Measurements from ENCODE around the gene GPR63.

GPR63 gene

DNA sequence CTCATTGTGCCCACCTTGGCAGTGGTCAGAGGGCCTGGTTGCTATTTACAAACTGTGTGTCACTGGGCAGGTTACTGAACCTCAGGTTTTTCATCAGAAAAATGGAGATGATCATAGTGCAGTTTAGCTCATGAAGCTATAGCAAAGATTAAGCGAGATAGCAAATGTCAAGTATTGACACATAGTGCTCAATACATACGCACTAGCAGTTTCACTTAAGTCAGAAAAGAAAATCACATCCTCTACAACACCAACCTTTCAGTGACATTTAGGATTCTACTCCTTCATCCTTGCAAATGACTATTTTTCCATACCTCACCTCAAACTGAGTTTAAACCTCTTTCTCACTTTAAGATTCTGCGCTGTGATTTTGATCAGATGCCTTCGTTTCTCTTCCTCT is 16.2 kb downstream of the GPR63 start:
- no peak for DNase-seq (ENCODE audit: low spot score)

DNA sequence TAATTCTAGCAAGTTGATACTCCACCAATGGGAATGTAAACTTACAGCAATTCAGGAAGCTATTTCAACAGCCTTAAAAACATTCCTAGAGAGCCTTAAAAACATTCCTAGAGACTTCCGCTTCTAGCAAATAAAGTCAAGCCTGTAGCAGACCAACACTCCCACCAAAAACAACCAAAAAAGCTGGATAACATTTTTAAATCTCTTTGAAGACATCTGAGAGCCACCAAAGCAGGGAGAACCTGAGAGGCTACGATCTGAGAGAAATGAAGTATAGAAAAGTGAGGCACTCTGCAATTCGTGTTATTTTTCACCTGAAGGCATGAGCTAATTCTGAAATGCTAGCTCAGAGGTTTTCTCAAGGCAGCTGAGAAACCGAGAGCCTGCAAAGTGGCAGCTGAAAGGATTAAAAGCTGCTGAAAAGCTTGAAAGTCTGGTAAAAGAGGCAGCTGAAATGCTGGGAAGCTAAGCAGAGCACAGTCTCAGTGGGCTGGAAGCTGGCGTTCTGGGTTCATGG is 20.9 kb downstream of the GPR63 start:
- no peak for DNase-seq (ENCODE audit: low spot score)

DNA sequence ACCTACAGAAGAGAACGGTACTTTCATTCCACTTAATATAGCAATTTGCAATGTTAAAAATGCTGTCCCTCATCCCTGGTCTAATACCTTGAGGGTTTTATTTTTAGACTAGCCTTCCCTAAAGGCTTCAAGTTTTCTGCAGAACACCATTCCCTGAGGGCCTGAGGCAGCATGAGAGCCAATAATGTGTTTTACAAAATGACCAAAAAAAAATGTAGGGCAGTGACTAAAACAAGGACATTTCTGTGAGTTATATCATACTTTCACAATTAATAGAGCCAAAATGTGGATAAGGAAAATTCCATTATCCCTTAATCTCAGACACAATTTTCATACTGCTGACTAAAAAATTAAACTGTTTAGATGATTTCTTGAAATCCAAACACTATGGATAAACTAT is 22.7 kb downstream of the GPR63 start:
- no peak for DNase-seq (ENCODE audit: low spot score)

DNA sequence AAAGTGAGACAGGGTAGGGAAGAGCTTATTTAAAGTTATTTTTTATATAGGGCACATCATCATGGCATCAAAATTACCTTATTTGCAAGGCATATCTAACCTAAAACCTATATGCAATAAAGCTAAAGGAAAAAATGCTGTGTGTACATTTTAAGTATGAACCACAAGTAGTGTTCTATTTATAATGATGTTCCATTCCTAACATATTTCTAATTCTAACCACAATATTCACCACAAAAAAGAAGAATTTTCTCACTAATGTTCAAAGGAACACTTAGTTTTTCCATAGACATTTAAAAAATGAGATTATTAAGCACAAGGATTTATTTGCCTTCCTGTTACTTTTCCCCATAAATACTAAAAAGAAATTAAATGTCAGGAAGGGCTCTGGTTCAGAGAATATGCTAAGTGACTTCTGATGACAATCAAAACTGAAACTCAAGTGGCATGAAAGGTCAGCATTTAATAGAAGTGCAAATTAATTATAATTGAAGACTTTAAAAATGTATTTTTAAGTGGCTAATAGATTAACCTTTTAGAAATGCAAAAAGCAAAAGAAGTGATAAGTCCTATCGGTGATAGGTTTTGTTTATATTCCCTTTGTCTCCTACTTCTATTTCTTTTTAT is 25.1 kb downstream of the GPR63 start:
- DNase-seq (ENCODE audit: low spot score): peak; percentile 8

DNA sequence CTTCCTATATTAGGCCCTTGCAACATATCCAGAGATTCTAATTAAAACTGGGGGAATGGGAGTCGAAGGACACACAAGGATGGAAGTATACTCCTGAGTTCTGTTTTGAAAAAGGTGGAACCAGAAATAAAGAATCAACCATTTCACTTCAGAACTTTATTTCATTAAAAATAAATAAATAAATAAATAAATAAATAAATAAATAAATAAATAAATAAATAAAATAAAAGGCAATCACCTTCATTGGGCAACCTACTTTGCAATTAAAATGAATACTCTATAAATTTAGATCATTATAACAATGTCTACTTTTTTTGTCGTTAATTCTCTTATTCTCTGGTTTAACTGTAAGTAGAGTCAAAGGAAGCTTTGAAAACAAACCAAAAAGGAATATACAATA is 25.6 kb downstream of the GPR63 start:
- no peak for DNase-seq (ENCODE audit: low spot score)

DNA sequence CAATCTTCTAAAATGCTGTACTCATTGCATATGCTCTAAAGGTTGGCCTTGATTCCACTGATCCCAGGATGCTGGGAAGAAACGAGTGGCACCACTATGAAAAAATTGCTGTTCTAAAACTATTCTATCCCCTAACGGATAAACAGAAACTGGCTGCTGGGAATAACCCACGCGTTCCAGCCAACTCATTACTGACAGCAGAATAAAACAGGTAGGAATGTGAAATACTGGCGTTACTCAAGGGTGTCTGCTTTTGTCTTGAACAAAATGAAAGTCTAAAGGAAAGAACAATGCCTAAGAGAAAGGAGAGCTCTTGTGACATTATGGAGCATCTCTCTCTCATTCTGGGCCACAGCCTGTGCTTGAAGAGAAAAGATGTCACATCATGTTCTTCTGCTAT is 26.1 kb downstream of the GPR63 start:
- no peak for DNase-seq (ENCODE audit: low spot score)

DNA sequence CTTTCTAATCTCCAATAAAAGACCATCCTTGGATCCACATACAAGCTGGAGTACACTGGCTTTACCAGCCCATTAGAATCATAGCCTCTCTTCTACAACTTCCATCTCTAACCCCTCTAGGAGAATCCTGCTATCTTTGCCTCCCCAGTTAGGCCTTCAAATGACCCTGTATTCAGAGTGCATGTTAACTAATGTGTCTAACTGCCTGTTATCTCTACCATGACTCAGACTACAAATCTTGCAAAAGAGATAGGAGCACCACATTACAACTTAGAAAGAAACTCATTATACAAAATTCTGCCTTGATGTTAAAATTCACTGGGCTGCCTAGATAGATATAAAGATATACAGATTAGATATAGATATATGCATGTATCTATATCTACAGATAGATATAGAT is 28.2 kb downstream of the GPR63 start:
- DNase-seq (ENCODE audit: low spot score): no peak

DNA sequence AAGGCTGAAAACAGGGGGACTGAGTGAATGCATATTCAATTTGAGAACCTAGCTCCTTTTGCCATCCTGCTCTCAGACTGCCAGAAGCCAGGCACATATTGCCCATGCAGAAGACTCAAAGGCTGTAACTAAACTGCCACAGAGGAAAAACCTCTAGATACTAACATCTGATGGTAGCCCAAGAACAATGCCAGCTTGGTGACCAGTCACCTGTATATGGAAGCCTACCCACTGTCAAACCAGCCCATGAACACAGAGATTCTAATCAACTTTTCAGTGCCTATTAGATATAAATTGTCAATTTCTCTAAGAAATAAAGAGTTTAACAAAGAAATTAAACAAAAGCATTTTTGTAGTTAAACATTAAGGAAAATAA is 34.2 kb downstream of the GPR63 start:
- no peak for DNase-seq (ENCODE audit: low spot score)

DNA sequence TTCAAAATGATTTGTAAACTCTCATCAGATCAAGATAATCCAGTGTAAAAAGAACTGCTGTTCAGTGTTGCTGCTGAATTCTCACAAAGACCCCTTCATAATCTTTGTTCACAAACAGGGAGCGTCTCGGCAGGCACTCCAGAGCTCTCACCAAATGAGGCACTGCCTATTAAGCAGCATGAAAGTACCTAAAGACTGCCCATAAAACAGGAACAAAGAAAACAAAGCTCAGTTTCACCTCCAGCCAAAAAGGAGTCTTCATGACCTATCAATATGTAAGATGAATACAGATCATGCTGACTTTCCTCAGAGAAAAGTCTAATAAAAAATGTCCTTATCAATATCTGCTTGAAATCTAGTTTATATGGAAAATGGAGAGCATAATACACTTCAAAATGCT is 41.8 kb downstream of the GPR63 start:
- no peak for DNase-seq (ENCODE audit: low spot score)

DNA sequence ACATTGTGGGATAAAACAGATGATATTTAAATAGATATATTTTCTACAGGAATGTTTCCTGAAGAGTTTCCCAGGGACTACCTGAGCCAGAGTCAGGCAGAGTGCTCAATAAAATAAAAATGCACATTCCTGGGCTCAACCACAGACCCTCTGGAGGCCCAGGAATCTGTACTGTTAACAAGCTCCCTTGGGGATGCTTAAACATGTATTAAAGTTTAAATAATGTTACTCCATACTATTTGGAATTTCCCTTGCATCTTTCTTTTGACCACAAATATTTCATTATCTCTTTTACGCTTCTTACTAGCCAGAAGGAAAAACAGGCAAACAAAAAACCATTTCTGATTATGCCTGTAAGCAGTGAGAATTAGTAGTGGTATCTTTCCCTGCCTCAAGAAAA is 42.3 kb downstream of the GPR63 start:
- DNase-seq (ENCODE audit: low spot score): no peak

DNA sequence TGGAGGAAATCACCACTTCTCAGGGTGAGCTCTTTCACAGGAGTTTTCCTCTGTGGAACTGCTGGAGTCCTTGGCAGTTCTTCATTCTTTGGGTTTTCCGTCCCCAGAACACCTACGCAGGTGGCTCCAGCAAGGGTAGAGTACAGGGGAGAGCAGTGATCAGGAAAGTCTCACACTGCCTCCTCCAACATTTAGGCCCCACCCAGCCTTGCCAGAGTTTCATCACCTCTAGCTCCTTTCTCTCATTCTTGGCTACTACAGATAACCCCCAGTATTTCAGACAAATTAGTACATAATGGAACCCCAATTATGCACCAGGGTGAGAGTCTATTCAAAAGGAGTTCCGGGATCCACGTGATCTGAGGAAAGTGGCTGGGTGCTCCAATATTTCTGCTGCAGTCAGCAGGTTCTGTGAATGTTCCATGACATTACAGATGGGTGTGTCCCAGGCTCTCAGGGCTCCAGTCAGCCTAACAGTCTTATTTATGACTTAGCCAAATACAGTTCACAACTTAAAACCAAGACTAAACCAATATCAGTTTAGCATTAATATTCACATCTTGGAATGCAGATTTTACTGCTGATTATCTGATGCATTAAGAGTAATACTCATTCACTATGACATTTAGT is 44.6 kb downstream of the GPR63 start:
- DNase-seq (ENCODE audit: low spot score): no peak

DNA sequence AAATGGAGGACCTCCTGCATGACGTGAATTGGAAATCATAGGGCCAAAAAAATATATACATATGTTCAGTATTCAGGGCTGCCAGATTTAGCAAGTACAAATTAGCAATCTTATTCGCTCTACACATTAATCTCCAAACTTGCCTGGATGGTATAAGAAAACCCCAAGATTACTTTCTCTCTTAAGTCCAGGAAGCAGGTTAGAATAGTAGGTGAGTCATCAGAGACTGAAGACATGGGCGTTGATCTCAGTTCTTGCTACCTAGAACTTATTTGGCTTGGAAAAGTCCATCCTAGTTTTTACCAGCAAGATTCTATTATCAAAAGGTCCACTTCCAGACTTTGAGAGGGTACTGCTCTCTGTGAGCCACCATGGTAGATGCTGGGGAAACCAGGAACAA is 47.4 kb downstream of the GPR63 start:
- no peak for DNase-seq (ENCODE audit: low spot score)

DNA sequence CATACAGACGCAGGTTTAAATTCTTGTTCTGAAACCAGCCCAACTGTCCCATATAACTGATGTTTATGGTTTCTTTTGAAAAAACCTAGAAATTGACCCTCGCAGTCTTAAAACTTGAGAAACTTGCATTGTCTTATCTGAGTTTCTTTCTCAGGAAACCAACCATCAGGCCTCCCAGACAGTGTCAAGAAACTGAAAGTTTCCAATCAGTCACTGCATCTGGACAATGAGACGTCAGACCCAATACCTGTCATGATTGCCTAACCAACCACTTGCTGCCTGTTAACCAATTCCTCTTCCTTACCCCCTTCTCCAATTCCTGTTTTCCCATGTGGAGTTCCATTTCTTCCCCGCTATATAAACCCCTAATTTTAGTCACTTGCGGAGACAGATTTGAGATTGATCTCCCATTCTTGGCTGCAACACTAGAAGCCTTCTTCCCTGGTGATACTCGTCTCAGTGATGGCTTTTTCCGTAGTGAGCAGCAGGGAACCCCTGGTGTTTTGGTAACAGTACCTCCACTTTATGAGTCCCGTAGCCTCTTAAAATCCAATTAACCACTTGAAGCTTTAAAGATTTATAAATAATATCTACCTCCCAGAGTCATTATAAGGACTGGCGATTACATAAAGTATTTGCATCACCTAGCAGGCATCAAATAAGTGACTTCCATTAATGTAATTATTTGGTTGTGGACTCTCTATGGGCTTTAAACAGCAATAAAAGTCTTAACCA is 49.3 kb downstream of the GPR63 start:
- DNase-seq (ENCODE audit: low spot score): no peak

DNA sequence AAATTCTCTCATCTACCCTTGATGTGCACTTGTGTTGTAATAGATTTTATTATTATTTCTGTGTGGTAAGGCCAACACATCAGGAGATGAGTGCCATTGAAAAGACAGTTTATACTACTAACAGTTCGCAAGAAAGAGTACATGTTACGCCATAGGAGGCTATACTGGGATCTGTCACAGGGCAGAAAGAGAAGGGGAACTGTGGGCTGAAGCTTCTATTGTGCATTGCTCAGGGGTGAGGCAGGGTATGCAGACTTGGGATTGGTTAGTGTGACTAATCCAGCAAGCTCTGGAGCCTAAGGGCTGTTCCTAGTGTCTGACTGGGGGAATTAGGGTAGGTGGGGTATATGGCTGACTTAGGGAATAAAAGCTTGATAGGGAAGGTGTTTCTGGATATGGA is 50.9 kb downstream of the GPR63 start:
- DNase-seq (ENCODE audit: low spot score): no peak

DNA sequence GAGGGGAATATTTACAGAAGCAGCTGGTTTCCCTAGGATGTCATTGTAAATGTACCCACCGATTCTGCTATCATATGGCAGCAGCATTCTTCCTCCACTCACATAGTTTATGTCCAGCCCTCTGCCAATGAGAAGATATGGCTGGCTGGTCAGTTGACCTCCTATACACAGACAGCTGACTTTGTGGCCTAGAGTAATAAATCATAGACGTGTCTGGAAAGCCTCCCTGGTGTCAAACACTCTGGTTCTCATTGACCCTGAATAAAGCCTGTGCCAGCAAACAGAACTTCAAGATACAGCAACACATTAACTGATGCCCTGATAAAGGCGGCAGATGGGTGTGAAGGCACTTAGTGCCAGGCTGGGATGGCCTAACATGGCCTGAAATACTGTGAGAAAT is 52.6 kb downstream of the GPR63 start:
- DNase-seq (ENCODE audit: low spot score): no peak

DNA sequence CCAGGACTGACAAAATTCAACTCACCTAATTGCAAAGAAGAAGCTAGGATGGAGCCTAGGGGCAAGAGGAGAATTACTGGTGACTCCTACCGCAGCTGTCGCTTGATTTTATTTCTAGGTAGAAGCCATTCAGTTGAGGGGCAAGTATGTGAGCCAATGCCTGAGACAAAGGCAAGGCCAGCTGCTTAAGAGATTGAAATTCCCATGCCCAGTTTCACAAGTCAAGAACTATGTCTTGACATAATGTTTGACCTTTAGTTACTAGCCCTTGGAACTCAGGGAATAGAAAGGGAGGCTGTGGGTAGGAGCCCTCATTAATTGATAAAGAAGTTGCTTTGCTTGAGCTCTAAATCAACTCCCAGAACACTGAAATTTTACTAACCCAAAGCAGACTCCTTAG is 54.0 kb downstream of the GPR63 start:
- DNase-seq (ENCODE audit: low spot score): no peak

DNA sequence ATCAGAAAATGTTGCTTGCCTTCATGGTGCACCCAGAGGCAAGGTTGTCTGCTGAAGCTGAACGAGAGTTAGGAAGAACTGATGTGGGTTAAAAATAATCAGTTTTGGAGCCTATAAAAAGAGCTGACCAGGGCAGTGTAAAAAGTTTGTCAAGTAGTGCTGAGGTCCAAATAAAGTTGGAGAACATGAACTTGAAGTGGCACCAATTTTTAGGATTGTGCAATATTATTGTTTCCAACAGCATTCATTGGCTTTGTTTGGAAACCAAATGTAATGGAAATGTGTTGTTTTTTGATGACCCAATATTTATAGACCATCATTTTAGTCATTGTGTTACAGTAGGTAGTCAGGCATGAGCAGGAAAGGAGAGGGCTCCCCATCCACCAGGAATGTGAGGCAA is 55.7 kb downstream of the GPR63 start:
- no peak for DNase-seq (ENCODE audit: low spot score)

DNA sequence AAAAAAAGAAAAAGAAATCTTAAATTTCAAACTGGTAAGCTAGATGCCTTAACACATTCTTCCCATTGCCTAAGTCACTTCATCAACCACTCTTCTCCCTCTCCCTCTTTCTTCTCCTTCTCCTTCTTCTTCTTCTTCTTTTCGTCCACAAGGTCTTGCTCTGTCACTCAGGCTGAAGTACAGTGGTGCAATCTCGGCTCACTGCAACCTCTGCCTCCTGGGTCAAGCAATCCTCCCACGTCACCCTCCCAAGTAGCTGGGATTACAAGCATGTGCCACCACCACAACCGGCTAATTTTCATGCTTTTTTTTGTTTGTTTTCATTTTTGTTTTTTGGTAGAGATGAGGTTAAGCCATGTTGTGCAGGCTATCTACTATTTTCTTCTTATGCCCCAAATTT is 60.2 kb downstream of the GPR63 start:
- DNase-seq (ENCODE audit: low spot score): no peak

DNA sequence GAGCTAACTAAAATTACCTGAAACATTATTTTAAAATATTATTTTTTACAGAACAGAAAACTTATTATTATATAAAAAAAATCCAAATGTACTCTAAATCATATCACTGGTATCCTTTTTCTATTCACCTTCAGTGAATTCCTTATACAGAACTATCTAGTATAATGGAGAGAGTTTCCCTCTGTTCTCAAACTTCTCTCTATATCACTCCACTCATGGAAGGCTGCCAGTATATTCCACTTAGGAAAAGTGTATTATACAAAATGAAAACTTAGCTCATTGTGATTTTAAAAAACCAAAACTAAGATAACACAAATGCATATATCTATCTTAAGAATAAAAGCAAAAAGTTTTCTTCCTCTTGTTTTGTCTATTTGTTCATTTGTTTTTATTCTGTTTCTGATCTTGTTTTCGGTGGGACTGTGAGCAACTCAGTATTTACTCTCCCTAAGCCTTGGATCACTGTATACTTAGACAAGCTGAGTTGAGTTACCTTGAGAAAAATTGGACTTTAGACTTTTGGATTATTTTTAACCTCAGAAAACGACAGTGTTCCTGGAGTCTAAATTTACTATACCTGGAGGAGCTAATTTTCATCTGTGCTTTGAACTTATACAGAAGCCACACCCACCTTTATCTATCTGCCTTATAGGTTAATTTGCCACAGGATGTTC is 61.4 kb downstream of the GPR63 start:
- no peak for DNase-seq (ENCODE audit: low spot score)

DNA sequence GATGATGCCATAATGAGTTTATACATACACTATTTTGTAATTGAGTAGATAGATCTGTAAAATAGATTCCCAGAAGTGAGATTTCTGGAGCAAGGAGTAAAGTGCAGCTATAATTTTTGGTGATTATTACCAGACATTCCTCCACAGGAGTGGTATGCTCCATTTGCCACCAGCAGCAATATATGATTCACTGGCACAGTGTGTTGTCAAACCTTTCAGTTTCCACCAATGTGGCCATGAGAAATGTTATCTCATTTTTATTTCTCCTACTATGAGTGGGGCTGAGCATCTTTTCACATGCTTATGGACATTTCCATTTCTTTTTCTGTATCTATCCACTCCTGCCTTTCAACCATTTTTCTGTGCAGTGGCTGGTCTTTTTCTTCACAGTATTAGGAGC is 70.5 kb downstream of the GPR63 start:
- DNase-seq (ENCODE audit: low spot score): no peak

DNA sequence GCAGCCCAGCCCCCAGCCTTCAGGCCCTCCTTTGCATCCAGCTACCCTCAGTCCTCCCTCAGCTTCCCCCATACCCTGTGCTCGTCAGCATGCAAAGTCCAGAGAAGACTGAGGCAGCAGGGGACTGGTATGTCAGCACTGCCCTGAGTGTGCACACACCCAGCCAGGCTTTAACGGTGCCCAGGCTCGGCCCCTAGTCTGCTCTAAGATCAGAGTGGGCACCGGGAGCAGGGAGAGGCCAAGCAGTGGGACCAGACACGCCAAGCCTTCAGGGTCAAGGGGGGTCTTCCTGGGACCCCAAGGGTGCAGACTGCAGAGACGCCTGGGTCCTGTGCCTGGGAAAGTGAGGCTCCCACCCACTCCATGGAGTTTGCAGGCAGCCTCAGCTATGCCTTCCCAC is 74.7 kb downstream of the GPR63 start:
- DNase-seq (ENCODE audit: low spot score): no peak

DNA sequence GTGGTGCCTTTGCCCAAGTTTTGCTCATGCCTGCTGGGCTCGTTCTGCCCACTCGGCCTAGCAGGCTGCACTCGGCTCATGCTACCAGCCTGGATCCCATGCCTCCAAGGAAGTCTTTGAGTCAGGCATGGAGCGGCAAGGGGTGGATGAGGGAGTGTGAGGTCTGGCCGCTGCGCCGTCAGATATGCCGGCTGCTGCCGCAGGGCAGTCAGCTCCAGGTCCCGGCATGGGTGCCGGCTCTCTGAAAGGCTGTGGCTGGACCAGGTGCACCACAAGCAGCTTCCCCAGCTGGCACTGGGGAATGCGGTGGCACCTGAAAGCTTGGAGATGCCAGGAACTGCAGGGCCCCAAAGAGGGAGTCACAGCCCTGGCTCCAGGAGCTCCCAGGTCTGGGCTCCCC is 75.5 kb downstream of the GPR63 start:
- no peak for DNase-seq (ENCODE audit: low spot score)

DNA sequence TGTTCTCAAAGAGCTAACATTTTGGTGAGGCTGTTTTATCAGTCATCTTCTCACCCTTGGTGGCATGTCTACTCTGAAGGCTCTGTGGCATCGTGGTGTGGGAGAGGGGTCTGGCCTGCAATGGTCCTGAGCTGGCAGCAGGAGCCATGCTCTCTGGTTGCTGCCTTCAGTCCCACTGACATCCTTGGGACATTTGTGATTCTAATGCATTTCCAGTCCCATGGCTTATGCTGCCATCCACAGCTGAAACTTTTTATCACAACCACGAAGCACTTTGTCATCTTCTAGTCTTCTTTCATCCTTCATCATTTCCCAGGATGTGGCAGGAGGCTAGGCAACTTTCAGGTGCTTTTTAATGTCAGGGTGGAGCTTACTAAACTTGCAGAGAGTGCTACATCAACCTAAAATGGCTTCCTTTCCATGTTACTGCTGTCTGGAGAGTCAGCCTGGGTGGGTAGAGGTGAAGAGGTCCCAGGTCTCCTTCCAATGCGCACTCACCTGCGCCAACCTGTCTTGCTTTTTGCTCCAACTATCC is 77.1 kb downstream of the GPR63 start:
- DNase-seq (ENCODE audit: low spot score): no peak
